ENCODE measurements around the gene ULK3.

Gene ULK3

GRCh38 chr15:74839526-74840395 is 3.2 kb downstream of the ULK3 start:
- DNase-seq, result no peak

DNA sequence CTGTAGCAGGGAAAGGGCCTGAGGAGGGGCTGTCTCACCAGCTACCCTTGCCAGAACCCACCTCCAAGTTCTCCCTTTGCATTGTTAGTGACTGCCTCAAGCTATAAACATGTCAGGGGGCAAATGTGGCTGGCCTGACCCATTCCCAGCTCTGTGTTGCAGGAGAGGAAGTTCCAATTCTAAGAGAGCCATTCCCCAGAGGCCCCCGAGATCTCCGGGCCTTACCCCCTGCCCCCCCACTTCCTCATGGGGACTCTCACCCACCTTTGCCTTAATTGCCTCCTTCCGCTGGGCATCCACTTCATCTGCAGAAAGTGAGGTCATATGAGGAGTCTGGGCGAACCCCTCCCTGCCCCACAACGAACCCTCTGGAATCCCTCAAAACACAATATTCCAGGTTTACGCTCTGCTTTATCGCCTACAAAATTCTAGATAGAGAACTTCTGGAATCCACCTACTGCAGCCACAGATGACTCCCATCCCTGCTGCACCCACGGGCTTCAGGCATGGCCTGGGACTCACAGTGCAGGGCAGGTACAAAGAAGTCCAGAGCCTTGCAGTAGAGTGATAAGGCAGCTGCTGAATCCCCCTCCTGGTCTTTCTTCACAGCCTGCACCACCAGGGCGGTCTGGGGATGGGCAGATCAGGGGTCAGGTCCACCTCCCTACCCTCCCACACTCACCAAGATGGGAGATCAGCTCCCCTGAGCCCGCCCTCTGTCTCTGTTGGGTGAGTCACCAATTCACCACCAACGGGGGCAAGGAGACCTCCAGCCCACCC is 4.0 kb downstream of the ULK3 start:
- DNase-seq, result no peak

DNA sequence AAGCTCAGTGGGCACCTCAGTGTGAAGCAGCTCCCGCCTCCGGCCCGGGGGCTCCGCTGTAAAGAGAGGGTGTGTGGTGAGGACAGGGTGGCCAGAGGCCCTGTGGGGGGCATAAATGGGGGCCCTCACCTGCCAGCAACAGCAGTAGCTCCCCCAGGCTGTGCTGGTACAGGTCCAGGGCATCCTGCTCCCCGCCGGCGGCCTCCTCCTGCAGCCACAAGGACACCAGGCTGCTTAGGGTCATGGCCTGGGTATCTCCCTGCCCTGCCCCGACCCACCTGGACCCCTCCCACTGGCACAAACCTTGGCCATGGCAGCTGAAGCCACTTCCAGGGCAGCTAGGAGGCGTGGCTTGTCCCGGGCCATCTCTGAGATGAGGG is 4.8 kb downstream of the ULK3 start:
- DNase-seq, result no peak

DNA sequence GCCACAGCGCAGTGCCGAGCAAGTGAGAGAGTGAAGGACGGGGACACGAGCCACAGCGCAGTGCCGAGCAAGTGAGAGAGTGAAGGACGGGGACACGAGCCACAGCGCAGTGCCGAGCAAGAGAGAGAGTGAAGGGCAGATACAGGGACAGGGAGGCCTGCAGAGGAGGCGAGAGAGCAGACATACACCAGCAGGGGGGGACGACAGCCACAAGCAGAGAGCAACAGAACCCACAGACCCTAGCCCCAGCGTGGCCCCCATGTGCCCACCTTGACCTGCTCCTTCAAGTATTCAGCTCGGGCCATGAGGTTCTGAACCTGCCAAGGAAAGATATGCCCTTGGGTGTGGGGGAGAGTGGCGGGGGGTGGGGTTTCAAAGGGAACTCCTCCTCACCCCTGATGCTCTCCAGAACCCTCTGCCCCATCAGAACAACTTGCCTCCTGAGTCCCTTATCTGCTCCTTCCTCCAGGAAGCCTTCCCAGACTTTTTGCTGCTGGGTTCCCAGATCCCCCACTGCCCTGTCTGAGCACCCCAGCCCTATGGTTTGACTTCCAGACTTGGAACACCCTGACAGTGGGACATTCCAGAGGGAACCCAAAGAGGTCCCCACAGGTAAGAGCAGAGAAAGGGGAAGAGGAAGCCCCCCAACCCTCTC is 5.3 kb downstream of the ULK3 start:
- DNase-seq, result no peak

DNA sequence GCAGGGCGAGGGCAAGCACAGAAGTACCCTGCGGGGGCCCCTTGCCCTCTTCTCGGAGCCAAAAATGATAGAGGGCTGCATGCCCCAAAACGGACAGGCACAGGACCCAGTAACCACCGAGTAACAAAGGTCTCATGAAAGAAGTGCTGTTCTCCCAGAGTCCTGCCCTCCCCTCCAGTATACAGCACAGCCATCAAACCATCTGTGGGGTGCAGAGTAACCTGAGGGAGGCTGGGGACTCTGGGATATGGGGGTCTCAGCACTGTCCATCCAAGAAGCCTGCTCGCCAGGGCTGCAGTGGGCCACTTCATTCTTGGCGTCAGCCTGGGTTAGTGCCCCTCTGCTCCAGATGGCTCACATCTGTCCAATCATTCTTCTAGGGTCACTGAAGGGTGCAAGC is 6.1 kb downstream of the ULK3 start:
- no peak for DNase-seq

- DNase-seq, result peak; percentile 57
Measured at GRCh38 chr15:74835312-74835823, 7.6 kb downstream of the ULK3 start.

DNA sequence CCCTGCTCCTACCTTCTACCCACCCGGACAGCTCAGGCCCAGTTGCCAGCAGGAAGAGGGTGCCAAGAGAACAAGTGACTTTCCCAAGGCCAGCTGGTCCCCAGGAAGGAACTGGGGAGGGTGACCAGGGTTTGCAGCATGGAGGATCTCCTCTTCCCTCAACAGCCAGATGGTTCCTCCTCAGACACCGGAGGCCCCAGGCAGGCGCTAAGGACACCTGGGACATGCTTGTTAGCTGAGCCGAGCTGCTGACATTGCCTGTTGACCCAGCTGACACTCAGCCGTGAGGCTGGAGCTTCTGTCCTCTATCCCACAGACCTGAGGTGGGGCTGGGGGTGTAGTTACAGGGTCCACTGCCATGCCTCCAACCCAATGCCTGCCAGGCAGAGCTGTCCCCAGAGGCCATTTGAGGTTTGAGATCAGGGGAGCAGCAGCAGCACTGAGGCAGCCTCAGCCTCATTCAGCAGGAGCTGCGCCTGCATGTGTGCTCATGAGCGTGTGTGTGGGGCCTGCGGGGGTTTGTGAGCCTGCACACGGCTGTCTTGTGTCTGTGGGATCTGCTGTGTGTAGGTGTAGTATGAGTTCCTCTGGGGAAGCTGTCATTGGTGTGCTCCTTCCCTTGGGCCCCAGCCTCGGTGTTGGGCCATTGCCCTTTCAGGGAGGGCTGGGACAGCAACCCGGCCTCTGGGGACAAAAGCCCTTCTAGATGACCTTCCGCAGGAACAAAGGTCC is 9.4 kb downstream of the ULK3 start:
- peak; percentile 24 for DNase-seq

DNA sequence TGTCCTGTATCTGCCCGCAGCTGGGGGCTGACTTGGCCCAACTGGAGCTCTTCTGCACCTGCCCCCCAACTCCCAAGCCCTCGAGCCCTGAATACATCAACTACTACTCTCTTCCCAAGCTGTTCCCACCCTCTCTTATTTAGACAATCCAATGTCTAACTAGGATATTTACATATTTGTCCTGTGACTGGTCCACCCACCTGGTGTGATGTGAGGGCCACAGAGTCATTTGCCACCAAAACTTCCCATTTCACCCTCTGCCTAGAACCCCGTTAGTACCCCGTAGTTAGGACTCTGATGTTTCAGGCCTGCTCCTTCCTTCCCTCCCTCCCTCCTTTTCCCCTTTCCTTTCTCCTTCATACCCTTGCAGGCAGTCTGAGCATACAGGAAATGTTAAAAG is 10.1 kb downstream of the ULK3 start:
- no peak for DNase-seq

- DNase-seq, result no peak
Measured at GRCh38 chr15:74831813-74832495, 11.0 kb downstream of the ULK3 start.

DNA sequence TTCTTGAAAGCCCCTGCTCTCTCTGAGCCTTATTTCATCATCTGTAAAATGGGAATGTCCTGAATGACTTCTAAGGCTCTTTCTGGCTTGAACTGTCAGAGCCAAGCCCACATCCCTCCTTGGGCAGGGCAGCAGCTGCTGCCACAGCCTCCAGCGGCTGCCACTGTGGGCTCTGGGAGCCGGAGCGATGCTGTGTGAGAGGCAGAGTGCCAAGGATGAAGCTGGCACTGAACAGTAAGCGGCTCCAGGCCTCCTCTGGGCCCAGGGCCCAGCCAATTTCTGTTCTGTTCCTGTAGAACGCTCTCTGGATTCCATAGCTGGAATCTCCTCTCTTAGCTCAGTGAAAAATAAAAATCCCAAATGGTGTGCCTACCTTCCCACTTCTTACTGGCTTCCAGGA is 12.1 kb downstream of the ULK3 start:
- DNase-seq, result peak; percentile 14

- no peak for DNase-seq
Measured at GRCh38 chr15:74829991-74830390, 13.0 kb downstream of the ULK3 start.

- no peak for DNase-seq
Measured at GRCh38 chr15:74829486-74829885, 13.5 kb downstream of the ULK3 start.

DNA sequence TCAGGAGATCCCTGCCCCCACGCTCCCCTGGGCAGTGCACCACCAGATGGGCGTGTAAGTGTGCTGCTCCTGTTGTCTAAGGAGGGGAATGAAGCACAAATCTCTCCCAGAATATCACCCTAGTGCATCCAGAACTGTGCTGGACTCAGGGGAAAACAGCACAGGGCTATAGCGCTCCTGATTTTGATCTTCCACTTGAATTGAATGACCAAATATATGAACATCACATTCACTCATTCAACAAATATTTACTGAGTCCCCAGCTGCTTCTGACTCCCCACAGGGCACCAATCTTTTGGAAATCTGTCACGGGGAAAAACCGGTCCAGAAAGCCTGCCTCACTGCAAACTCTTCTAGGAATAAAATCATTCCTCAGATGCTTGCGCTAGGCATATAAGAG is 14.1 kb downstream of the ULK3 start:
- peak; percentile 66 for DNase-seq

GRCh38 chr15:74827614-74828013 is 15.3 kb downstream of the ULK3 start:
- no peak for DNase-seq

- DNase-seq, result no peak
Measured at GRCh38 chr15:74826921-74827320, 16.0 kb downstream of the ULK3 start.

DNA sequence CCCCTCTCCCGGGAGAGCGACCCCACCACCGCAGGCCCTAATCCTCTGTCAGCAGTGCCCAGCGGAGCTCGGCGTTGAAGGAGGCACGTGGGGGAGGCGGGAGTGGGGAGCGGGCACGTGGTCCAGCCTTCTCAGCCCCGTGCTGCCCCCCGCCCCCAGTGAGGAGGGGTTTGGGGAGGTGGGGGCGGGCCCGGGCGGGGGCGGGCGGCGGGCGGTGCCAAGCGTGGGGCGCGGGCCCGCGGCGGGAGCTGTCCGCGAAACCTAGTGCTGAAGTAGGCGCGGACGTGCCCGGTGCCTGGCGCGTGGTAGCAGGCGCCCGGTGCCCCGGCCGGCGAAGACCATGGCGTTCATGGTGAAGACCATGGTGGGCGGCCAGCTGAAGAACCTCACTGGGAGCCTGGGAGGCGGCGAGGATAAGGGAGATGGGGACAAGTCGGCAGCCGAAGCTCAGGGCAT is 16.6 kb downstream of the ULK3 start, which contains the start of gene CPLX3:
Gene CPLX3 (plus strand): TSS at position 264 of the 456 bp plus-strand sequence. CDS start 77 bp downstream, at position 341.
- peak; percentile 14 for DNase-seq

- no peak for DNase-seq
Measured at GRCh38 chr15:74825866-74826265, 17.1 kb downstream of the ULK3 start.

- DNase-seq, result no peak
Measured at GRCh38 chr15:74824976-74825375, 18.0 kb downstream of the ULK3 start.

DNA sequence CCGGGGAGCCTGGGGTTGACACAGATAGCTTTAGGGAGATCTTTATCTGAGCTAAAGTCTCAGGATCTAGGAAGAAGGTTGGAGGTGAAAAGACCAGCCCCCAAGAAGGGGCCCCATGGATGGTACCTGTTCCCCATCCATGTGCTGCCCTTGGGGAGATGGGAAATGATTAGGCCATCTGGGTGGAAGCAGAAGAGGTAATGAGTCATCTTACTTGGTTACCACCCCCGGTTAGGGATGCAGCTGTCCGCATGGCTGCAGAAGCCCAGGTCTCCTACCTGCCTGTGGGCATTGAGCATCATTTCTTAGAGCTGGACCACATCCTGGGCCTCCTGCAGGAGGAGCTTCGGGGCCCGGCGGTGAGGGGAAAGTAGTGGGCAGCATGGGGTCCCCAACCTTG is 19.6 kb downstream of the ULK3 start:
- DNase-seq, result peak; percentile 53

GRCh38 chr15:74822233-74822632 is 20.7 kb downstream of the ULK3 start:
- DNase-seq, result no peak

DNA sequence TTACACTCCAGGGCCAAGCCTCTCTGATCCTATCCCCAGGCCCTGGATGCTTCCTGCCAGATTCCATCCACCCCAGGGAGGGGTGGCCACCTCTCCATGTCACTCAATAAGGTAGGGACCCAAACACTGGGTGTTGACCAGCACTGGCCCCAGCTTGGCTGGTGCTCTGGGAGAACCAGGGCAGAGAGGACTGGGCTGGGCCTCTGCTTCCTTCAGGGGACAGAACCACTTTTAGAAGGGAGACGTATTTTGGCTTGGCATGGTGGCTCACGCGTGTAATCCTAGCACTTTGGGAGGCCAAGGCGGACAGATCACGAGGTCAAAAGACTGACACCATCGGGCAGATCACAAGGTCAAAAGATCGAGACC is 21.2 kb downstream of the ULK3 start:
- no peak for DNase-seq

All from NCI-H69 (cell line).